D341Med (cell line): ENCODE data around the gene GEMIN5.
"Not testable (repeated sequence)": the region's sequence is repeated elsewhere in the genome, so short reads cannot be mapped to it uniquely, and the experiment has no call there.

ENCODE experiments used
- DNase-seq: peaks from one replicate; pipeline ENCODE4 v3.0.0; 2012; ENCODE audit warnings: low spot score

The GEMIN5 gene, protein sequence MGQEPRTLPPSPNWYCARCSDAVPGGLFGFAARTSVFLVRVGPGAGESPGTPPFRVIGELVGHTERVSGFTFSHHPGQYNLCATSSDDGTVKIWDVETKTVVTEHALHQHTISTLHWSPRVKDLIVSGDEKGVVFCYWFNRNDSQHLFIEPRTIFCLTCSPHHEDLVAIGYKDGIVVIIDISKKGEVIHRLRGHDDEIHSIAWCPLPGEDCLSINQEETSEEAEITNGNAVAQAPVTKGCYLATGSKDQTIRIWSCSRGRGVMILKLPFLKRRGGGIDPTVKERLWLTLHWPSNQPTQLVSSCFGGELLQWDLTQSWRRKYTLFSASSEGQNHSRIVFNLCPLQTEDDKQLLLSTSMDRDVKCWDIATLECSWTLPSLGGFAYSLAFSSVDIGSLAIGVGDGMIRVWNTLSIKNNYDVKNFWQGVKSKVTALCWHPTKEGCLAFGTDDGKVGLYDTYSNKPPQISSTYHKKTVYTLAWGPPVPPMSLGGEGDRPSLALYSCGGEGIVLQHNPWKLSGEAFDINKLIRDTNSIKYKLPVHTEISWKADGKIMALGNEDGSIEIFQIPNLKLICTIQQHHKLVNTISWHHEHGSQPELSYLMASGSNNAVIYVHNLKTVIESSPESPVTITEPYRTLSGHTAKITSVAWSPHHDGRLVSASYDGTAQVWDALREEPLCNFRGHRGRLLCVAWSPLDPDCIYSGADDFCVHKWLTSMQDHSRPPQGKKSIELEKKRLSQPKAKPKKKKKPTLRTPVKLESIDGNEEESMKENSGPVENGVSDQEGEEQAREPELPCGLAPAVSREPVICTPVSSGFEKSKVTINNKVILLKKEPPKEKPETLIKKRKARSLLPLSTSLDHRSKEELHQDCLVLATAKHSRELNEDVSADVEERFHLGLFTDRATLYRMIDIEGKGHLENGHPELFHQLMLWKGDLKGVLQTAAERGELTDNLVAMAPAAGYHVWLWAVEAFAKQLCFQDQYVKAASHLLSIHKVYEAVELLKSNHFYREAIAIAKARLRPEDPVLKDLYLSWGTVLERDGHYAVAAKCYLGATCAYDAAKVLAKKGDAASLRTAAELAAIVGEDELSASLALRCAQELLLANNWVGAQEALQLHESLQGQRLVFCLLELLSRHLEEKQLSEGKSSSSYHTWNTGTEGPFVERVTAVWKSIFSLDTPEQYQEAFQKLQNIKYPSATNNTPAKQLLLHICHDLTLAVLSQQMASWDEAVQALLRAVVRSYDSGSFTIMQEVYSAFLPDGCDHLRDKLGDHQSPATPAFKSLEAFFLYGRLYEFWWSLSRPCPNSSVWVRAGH (N-terminal part only)

DNA sequence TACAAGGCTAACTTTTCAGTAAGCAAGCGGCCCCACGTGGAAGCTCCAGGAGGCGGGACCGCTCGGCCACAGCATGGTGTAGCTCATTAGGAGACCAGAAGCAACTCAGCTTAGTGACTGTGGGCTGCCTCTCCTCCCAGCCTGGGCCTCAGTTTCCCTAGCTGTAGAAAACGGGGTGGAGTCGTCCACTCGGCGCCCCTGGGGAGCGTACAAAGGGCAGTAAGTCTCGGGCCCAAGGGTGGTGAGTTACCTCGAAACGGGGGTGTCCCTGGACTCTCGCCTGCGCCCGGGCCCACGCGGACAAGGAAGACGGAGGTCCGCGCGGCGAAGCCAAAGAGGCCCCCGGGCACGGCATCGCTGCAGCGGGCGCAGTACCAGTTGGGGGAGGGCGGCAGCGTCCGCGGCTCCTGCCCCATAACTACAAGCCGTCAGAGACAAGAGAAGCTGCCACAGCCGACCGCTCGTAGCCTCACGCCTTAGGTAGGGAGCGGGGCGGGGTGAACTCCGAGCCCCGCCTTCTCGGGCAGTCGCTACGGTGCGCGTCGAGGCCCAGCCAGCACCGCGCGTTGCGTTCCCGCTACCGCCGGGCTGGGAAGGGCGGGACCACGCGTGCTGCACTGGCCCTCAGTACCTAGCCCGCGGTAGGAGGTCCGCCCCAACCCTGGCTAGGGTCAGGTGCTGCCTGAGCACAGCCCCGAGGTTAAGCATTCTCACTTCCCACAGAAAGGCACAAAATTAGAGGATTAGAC lies at the start of gene GEMIN5:
Gene GEMIN5, minus strand, starts transcription at position 494 of the 749 bp plus-strand sequence. Its CDS starts 78 bp downstream, at position 416.
- peak; percentile 94 for DNase-seq

DNA sequence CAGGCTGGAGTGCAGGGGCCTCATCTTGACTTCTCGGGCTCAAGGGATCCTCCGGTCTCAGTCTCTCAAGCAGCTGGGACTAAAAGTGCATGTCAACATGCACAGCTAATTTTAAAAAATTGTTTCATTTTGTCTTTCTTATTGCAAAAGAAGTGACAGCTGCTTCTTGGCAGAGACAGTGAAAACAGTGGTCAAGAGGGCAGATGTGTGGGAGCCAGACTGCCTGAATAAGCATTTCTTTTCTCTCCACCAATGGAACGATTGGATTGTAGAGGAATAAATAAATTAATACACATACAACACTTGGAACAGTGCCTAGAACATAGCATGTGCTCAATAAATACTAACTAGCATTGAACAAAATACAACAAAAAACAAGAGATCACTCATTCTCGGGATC lies 48.1 kb upstream of the GEMIN5 start:
- no peak for DNase-seq

DNA sequence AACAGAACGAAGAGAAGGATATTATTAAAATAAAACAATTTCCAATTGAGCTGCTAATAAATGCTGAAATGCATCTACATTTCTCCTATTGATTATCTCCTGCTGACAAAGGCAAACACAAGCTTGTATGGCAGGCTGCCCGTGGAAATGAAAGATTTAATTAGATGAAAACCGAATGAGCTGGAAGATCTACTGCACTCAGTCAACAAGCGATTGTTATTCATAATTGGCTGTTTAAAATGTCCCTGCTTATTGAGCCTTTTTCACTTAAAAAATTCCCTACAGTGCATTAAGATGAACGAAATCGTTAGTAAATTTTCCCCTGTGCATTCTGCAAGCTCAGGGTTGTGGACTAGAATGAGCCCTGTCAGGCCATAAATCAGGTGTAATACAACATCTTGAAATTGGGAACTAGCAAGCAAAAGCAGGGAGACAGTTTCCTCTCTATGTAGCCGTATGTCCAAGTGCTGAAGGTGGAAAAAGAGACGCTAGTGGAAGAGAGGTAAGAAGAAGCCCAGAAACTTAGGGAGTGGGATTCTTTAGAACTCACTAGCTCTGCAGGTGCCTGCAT lies 47.0 kb upstream of the GEMIN5 start:
- DNase-seq = no peak

DNA sequence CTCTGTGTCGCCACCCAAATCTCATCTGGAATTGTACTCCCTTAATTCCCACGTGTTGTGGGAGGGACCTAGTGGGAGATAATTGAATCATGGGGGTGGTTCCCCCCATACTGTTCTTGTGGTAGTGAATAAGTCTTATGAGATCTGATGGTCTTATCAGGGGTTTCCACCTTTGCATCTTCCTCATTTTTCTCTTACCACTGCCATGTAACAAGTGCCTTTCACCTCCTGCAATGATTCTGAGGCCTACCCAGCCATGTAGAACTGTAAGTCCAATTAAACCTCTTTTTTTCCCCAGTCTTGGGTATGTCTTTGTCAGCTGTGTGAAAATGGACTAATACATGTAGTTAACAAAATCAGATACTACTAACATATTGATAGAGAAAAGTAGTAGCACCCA lies 40.3 kb upstream of the GEMIN5 start:
- not testable (repeated sequence) for DNase-seq

DNA sequence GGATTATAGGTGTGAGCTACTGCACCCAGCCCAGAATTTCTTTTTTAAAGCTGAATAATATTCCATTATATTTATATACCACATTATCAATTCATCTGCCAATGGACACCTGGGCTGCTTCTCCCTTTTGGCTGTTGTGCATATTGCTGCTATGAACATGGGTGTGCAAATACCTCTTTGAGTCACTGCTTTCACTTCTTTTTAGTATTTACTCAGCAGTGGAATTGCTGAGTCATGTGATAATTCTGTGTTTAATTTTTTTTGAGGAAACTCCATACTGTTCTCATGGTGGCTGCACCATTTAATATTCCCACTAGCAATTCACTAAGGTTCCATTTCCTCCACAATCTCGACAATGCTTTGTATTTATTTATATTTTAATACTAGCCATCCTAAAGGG lies 39.4 kb upstream of the GEMIN5 start:
- no peak for DNase-seq

DNA sequence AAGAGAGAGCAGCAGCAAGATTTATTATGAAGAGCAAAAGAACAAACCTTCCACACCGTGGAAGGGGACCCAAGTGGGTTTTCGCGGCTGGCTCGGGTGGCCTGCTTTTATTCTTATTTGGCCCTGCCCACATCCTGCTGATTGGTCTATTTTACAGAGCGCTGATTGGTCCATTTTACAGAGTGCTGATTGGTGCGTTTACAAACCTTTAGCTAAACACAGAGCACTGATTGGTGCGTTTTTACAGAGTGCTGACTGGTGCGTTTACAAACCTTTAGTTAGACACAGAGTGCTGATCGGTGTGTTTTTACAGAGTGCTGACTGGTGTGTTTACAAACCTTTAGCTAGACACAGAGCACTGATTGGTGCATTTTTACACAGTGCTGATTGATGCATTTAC lies 38.1 kb upstream of the GEMIN5 start:
- not testable (repeated sequence) for DNase-seq

DNA sequence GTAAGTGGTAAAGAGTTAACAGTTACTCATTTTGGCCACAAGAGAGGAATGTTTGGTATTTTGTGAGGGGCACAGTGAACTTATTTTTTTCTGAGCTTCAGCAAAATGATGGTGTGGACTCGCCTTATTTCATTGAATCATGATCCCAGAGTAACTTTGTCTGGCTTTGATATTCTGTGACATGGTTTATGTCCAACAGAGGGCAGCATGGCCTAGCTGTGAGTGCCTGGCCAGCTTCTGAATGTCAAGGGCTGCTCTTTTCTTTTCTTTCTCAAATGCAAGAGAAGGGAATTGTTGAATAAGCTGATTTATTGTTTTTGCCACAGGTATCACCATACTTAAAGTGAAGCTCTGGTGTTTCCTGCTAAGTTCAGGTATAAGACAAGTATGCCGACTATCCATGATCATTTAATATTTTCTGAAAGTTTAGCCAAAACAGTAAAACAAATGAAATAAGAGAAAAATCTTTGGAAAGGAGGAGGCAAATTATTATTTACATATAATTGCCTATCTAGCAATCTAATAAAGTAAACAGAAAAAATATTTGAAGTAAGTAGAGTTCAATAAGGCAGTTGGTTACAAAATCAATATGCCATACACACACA lies 34.6 kb upstream of the GEMIN5 start:
- DNase-seq = peak; percentile 58

DNA sequence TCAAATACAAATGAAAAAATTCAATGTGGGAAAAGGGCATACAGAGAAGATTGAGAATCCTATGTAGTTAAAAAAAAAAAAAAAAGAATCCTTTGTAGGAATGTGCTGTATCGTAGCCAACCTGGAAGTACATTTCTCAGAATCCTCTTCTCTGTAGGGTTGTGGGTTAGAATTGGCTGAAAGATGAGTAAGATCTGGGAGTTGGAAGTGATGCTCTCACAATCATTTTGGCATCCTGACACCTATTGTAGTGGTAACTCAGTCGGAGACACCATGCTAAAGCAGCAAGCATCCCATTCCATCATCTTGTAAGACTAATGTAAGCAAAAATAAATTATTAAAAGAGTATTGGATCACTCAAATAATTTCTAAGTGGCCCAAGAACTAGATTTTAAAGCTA lies 33.5 kb upstream of the GEMIN5 start:
- DNase-seq = no peak

DNA sequence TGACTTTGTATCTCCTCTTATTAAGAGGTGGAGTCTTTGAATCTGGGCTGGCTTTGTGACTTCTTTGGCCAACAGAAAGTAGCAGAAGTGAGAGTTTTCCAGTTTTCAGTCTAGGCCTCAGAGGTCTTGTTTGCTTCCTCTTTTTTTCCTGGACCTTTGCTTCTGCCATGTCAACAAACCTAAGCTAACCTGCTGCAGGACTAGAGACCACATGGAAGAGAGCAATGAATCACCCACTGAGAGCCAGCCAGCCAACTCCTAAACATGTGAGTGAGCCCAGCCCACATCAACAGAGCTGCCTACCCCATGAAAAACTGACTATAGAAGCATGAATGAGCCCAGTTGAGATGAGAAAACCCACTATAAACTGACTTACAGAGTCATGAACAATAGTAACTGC lies 32.7 kb upstream of the GEMIN5 start:
- DNase-seq = no peak

DNA sequence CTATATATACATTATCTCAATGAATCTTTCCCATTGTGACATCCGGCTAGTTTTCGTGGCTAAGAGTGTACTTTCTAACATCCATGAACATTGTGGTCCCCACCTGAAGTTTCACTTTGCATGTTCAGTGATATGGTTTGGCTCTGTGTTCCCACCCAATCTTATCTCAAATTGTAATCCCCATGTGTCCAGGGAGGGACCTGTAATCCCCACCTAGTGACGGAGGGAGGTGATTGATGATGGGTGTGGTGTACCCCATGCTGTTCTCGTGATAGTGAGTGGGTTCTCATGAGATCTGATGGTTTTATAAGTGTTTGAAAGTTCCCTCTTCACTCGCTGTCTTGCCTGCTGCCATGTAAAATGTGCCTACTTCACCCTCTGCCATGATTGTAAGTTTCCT lies 30.9 kb upstream of the GEMIN5 start:
- no peak for DNase-seq

DNA sequence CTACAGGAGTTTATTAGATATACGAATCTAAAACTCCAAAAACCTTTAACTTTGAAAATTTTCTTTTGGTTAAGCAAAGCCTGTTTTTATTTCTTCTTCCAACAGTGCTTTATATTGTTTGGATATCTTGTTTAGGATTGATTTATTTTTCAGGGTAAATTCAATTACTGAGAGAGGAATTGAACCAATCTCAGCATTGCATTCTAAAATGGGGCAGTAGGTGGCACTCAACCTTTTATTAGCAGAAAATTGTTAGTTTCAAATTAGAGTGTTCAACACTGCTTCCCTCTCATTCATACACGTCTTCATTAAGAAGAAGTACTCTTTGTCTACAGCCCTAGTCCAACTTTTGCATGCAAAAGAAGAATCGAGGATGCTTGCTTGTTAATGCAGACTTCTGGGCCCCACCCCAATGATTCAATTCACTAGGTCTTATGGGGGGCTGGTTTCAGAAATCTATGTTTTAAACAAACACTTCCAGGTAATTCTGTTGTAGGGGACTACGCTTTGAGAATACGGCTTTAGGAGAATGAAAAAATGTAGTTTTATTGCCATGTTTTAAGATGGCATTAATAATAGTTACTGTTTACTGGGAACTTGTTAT lies 29.5 kb upstream of the GEMIN5 start:
- peak; percentile 36 for DNase-seq

DNA sequence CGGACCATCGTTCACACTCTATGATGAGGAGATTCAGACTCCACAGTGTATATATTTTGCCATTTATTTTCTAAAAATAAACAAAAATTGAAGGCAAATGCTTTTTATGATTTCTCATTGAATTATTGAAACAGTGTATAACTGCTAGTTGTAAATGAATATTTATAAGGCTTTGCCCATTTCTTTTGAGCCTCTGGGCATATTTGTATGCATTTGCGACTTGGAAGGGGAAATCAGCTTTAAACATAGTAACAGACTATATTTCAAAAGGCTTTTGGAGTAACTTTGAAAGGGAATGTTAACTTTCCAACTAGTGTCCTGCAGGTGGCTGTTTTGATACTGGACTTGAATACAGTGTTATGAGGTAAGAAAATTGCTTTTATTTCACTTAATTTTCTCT lies 28.9 kb upstream of the GEMIN5 start:
- DNase-seq = no peak

DNA sequence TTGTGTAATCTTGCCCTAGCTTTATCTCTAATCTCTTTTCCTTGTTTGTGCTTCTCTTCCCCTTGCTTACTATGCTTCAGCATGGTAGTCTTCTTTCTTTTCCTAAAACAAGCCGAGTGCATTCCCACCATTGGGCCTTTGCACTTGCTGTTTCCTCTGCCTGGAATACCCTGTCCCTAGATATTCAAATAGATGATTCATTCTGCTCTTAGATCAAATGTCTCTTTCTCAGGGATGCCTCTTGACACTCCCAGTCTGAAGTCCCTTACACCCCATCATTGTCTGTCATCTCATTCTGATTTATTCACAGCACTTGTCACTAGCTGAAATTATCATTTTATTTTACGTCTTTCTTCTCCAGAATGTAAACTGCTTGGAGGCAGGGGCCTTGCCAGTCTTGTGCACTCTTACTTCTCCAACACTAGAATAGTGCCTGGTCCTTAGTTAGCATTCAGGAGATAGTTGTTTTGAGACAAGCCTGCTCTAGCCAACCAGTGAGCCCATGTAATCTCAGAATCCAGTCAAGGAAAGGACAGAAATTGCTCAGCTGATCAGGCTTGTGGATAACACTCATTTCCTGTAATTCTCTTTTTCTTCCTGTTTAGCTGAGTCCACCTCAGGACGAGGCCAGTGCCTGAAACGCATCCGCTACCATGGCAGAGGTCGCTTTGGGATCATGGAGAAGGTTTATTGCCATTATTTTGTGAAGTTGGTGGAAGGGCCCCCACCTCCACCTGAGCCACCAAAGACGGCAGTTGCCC lies 28.2 kb upstream of the GEMIN5 start:
- no peak for DNase-seq

DNA sequence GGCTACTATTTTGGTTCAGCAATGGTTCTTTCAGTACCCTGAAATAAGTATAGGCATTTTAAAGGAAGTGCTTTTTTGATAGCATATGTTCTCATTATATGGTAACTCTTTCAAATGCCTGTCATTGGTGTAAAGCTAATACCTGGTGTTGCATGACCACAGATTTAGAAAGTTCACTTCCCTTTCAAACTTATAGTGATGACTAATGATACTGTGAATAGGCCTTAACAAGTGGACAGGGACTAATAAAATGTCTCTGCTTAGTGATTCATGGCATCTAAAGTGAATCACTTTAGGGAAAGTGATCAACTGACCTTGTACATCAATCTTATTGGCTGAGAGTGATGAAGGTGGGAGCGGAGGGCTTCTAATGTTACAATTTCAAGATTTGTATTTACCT lies 24.5 kb upstream of the GEMIN5 start:
- no peak for DNase-seq

DNA sequence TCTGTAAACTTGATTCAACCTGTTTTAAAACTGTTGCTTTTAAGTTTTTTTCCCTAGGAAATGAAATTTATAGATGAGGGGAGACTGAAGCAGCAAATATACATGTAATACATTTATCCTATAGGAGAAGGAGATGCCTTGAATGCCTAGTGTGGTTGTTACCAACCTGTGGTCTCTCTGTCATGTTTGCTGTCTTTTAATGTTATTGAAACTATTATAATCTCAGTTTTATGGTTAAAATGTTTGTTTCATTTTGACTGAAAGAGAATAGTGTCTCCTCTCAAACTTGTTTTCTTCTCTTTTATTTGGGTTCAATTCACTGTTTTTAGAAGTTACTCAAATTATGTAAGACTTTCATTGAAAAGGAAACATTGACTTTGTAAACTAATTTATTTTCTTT lies 18.7 kb upstream of the GEMIN5 start:
- no peak for DNase-seq

DNA sequence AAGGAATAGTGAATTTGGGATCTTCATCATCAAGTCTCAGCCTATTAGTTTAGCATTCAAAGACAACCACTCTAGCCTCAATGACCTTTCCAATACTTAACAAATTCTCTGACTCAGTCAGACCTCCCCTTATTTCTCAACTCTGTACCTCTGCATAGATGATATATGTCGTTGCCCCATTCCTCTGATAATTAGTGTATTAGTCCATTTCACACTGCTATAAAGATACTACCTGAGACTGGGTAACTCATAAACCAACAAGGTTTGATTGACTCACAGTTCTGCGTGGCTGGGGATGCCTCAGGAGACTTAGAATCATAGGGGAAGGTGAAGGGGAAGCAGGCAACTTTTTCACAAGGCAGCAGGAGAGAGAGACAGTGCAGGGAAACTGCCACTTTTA lies 11.8 kb upstream of the GEMIN5 start:
- no peak for DNase-seq

DNA sequence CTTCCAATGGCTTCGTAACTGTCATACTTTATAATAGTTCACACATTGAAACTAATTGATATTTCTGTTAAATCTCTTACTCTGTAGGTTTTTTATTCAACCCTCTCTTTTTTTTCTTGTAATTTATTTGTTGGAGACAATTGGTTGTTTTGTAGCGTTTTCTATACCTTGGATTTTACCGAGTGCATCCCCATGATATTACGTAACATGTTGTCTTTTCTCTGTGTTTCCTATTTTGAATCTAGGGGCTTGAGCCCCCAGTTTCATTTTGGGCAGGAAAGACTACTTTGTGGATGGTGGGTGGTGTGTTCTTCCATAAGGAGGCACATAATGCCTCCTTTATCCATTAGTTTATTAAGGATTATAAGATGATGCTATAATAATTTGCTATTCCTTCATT lies 10.3 kb upstream of the GEMIN5 start:
- DNase-seq = no peak

DNA sequence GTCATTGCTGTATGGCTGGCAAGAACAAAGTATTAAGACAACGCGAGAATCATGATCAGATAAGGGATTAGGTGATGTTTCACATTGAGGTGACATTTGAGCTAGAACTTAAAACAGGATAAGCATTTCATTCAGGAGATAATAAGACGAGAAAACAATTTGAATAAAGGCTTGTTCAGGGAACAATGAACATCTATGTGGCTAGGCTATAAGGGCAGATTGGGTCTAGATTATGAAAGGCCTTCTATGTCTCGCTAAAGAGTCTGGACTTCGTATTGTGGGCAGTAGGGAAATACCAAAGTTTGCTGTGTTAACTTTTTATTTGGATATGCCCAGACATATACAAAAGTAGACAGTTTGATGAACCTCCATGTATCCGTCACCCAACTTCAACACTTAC lies 9.8 kb upstream of the GEMIN5 start:
- no peak for DNase-seq

DNA sequence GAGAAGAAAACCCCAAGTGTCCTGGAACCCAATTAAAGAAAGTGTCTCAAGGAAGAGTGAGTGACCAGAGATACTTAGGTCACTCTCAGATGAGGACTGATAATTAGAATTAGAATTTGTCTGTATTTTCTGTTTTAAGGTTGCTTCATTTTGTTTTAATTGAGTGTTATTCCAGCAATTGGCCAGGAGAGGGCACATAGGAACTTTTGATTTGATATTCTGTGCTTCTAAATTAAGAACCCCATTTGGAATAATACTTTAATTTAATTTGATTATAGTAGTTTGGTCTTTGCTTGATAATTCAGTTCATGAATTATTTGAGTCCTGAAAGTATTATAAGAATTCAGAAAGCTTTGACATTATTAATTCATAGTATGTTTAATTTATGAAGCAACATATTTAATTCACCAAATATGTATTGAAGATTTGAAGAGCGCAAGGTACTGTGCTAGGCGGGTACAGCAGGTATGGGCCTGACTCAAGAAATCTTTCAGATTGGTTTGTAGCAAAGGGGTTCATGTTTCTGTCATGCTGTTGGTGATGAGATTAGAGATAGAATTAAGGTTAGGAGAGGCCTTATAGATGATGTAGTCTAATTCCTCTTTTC lies 7.8 kb upstream of the GEMIN5 start:
- no peak for DNase-seq
